ENCODE results near the gene POU3F1.

DNA sequence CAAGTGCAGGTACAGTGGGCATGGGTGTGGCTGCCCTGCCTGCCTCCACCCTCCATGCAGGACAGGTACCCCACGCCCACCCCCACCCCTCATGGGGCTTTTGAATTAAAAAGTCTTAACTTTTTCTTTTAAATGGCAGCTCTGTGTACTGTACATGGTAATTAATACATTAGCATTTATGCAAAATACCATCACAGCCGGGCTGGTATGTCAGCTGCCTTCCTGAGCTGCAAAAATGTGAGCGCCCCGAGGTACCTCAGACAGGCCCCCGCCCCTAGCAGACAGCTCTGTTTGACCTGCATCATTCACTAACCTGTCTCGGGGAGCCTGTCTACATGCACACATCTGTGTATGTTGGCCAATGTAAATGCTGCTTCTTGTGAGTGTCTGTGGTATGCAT lies 42.2 kb upstream of the POU3F1 start:
- TF ChIP-seq, protein P1, sequence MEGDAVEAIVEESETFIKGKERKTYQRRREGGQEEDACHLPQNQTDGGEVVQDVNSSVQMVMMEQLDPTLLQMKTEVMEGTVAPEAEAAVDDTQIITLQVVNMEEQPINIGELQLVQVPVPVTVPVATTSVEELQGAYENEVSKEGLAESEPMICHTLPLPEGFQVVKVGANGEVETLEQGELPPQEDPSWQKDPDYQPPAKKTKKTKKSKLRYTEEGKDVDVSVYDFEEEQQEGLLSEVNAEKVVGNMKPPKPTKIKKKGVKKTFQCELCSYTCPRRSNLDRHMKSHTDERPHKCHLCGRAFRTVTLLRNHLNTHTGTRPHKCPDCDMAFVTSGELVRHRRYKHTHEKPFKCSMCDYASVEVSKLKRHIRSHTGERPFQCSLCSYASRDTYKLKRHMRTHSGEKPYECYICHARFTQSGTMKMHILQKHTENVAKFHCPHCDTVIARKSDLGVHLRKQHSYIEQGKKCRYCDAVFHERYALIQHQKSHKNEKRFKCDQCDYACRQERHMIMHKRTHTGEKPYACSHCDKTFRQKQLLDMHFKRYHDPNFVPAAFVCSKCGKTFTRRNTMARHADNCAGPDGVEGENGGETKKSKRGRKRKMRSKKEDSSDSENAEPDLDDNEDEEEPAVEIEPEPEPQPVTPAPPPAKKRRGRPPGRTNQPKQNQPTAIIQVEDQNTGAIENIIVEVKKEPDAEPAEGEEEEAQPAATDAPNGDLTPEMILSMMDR (conservative IDR thresholded peaks at IDR 0.05; ENCODE audit: low read length) = 0 out of 2 replicates have a peak, but pooled peaks have one; percentile 15
- no peak for TF ChIP-seq EZH2phosphoT487 (IDR thresholded peaks at IDR 0.05; ENCODE audit: borderline replicate concordance, low read depth, low read length)
